HG03442 (cell line): ENCODE results near the gene VHLL.
"Not testable (repeated sequence)": the region's sequence is repeated elsewhere in the genome, so short reads cannot be mapped to it uniquely, and the experiment has no call there.

Experiments used
- ATAC-seq: cut with Tn5 transposase; IDR thresholded peaks from one replicate; pipeline ENCODE4 v1.9.1; 2021; ENCODE audit warnings: mild to moderate bottlenecking, moderate library complexity; ENCODE audit not compliant: unreplicated experiment

VHLL gene

GRCh38 chr1:156298852-156299357 is at the start of gene VHLL:
Gene VHLL (minus strand): TSS chr1:156299307. CDS start chr1:156299189, 118 bp downstream.
- ATAC-seq, result no peak

GRCh38 chr1:156347331-156347730 is 48.2 kb upstream of the VHLL start:
- no peak for ATAC-seq

- ATAC-seq, result no peak
Measured at GRCh38 chr1:156346636-156347035, 47.5 kb upstream of the VHLL start.

GRCh38 chr1:156346035-156346434 is 46.9 kb upstream of the VHLL start:
- ATAC-seq, result not testable (repeated sequence)

DNA sequence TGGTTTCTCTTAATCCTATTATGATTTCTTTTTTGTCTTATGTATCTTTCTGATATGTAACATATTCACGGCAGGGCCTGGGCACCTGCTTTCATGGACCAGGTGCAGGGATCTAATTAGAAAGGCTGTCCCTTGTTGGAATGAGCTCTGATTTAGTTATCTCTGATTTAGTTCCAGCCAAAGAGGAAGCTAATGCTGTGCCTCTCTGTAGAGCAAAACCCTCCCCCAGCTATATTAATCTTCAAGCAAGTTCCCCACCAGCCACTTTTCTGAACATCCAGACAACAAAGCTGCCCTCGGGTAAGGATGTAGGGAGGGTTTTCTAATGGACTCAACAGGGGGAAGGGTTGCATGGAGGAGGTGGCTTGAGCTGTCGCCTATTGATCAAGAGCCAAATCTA is 45.3 kb upstream of the VHLL start:
- ATAC-seq, result no peak

GRCh38 chr1:156342166-156342955 is 43.3 kb upstream of the VHLL start:
- ATAC-seq, result no peak

DNA sequence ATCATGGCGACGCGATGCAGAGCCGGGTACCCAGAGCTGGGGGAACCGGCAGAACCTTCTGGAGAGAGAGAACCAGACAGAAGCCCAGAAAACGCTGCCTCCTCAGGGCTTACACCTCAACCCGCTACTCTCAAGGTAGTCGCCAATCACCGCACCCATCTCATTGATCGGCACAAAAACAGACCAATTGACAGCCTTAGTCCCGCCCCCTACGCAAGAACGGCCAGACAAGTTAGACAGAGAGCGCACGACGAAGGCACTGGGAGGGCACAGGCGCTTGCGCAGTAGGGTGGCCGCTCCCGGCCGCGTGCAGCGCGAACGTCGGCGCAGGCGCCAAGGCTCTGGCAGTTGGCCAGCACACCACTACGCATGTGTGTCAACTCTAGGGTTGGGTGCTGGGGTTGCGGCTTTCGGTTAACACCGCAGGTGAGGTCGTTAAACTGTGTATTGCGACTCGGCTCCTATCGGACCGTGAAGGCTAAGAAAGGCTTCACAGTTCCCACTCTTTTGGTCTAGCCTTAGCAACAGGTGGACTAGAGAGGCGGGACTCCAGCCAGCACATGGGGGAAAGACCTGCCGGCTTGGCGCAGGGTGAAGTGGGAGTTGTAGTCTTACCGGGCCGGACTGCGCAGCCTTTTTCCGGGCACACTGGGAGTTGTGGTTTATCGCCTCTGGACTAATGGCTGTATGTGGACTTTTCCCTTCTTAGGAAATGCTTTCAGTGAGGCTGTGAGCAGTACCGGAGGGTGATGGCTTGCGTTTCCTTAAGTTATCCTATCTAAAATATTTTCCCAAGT is 39.3 kb upstream of the VHLL start, which contains the start of the genes CCT3 and TSACC:
Gene CCT3 (minus strand): TSS at position 113 of the 797 bp plus-strand sequence. CDS start 108 bp downstream, at position 5.
Gene TSACC (plus strand): TSS at position 347 of the 797 bp plus-strand sequence. CDS start 1,232 bp downstream, outside the sequence.
- ATAC-seq, result peak; percentile 93

GRCh38 chr1:156337888-156338179 is 38.7 kb upstream of the VHLL start:
- ATAC-seq, result no peak

GRCh38 chr1:156337052-156337887 is 38.2 kb upstream of the VHLL start:
- no peak for ATAC-seq

- no peak for ATAC-seq
Measured at GRCh38 chr1:156336242-156336641, 37.1 kb upstream of the VHLL start.

DNA sequence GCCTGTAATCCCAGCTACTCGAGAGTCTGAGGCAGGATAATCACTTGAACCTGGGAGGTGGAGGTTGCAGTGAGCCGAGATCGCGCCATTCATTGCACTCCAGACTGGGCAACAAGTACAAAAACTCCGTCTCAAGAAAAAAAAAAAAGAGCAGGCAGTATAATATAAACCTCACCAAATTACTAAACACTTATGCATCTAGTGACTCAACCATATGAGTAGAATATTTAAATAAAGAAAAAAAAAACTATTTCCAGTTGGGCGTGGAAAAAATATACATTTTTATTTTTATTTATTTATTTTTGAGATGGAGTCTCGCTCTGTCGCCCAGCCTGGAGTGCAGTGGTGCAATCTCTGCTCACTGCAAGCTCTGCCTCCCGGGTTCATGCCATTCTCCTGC is 24.1 kb upstream of the VHLL start:
- not testable (repeated sequence) for ATAC-seq

DNA sequence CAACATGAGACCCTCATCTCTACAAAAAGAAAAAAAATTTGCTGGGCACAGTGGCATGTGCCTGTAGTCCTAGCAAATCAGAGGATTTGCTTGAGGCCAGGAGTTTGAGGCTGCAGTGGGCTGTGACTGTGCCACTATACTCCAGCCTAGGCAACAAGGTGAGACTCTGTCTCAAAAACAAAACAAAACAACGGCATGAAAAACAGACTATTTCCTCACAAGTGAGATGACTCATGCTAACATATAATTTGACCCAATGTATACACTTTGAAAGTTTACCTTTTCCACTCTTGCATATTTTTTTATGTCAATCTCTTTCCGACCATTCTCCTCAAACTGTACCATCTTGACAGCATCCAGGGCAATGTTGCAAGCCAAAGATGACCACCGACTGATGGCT is 21.5 kb upstream of the VHLL start:
- no peak for ATAC-seq

DNA sequence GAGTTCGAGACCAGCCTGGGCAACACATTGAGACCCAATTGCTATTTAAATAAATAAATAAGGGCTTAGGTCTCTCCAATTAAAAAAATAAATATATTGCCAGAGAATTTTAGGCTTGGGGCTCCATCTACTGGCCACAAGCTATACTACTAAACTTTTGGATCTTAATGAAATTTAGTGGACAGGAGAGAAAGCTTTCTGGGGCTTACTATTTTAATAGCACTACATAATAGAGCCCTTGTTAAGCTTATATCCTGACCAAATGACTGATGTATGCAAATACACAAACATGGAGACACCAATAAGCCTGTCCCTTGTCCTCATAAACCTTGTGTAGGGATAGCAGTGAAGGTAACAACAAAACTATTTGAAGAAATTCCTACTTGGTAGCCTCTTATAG is 20.6 kb upstream of the VHLL start:
- no peak for ATAC-seq

DNA sequence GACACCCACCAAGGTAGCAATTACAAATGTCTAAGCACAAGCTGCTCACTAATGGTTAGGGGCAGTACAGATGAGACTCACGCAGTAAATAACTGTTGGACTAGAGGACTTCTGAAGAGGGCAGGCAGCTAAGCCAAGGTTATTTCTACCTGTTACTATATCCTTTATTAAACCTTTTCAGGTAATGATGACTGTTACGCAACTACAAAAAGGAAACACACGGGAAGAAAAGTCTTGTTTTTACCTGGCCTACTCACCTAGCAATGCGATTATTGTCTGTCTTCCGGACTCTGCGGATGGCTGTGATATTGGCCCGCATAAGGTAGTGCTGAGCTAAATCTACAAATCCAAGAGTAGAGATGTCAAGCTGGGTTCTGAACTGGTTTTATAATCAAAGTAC is 17.8 kb upstream of the VHLL start:
- no peak for ATAC-seq

- ATAC-seq, result no peak
Measured at GRCh38 chr1:156310962-156311361, 11.9 kb upstream of the VHLL start.

DNA sequence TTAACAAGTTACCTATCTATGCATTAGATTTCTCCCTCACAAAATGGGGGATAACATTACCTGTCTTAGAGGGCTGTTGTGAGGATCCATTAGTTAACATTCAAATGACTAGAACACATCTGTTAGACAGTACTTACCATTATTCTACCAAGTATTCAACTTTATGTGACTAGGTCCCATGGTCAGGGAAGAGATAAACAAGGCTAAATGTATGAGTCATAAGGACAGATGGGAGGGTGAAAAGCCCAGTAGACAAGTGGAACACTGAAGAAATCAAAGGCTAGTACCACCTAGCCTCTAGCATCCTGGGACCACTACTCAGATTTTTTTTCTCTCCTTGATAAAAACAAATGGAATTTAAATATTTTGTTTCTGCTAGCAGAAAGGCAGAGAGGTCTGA is 9.0 kb upstream of the VHLL start:
- ATAC-seq, result no peak

GRCh38 chr1:156305215-156305614 is 6.1 kb upstream of the VHLL start:
- no peak for ATAC-seq

DNA sequence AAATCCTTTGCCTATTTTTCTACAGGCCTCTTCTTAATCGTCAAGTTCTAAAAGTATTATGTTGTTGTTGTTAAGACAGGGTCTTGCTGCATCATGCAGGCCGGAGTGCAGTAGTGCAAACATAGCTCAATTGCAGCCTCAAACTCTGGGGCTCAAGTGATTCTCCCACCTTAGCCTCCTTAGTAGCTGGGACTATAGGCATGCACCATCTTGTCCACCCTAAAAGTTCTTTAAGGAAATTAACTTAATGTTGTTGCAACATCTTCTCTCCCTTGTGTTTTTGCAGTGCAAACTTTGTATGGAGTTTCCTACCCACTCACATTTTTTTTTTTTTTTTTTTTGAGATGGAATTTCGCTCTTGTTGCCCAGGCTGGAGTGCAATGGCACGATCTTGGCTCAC is 4.1 kb upstream of the VHLL start:
- no peak for ATAC-seq

- no peak for ATAC-seq
Measured at GRCh38 chr1:156295391-156295947, 3.6 kb downstream of the VHLL start, which contains the start of gene GLMP. Gene GLMP (minus strand): TSS chr1:156295679. CDS start chr1:156295645, 34 bp downstream.

DNA sequence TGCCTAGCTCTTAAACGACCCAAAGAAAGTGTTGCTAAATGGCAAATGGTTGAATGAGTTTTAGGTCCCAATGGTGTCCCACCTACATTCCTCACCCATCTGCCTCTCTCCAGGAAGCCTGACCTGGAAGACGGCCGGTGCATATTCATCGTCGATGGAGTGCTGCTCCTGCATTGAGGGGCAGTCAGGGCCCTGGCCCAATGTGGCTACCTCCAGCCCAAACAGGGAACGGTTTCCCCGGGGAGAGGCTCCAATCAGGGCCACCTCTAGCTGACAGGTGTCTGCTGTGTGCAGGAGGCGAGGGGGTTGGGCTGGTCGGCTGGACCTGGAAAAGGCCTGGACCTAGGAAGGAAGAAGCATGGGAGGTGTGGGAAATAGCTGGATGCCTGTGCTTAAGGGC is 5.2 kb downstream of the VHLL start:
- ATAC-seq, result no peak

- no peak for ATAC-seq
Measured at GRCh38 chr1:156293098-156293434, 6.0 kb downstream of the VHLL start.
